ENCODE results near the gene FBXL7. TPM values are rescaled to one million over a fixed set of nuclear protein-coding genes. Genes with fewer than 3 reads are reported as not detected.

The FBXL7 gene
- total and polyA plus RNA-seq, 12 donors = 8.7 to 33.4 (median 23.5) TPM

GRCh38 chr5:15676591-15676990, 176.6 kb downstream of the FBXL7 start:
- H3K9me3 ChIP-seq = no peaks in the 10 kb centered on the region
- no peak overlapping the region for H3K4me3 ChIP-seq
- H3K27ac ChIP-seq = no peak overlapping the region
- H3K27me3 ChIP-seq = no peaks in the 10 kb centered on the region
- ATAC-seq (no peak), DNase-seq (no peak)
- TF ChIP-seq CTCF (IDR thresholded peaks at IDR 0.05) = no peak
- intact Hi-C loops (cut with DNase I) = no loop called here
- WGBS, 2 donors = 52 to 59% methylated on average over 1 of the region's 1 CpG
- peaks cover 0 to 55% (median 38%) of the 10 kb centered on the region in 9 donors for H3K4me1 ChIP-seq
- no peaks in the 10 kb centered on the region for H3K36me3 ChIP-seq

GRCh38 chr5:15679161-15679560, 179.2 kb downstream of the FBXL7 start:
- Histone ChIP-seq H3K9me3 (no peaks in the 10 kb centered on the region), H3K36me3 (no peaks in the 10 kb centered on the region), H3K4me3 (no peak overlapping the region), H3K27ac (no peak overlapping the region), H3K27me3 (no peaks in the 10 kb centered on the region), H3K4me1 (peaks cover 0 to 70% (median 48%) of the 10 kb centered on the region in 9 donors)
- WGBS, 2 donors = 70 to 85% methylated on average over 4 of the region's 4 CpGs
- DNase-seq = no peak
- intact Hi-C loops (cut with DNase I) = no loop called here
- no peak for ATAC-seq
- no peak for TF ChIP-seq CTCF (IDR thresholded peaks at IDR 0.05)

GRCh38 chr5:15680455-15680854, 180.5 kb downstream of the FBXL7 start:
- Histone ChIP-seq H3K27ac (no peak overlapping the region), H3K36me3 (no peaks in the 10 kb centered on the region), H3K4me3 (no peak overlapping the region), H3K9me3 (no peaks in the 10 kb centered on the region), H3K27me3 (no peaks in the 10 kb centered on the region), H3K4me1 (peaks cover 0 to 61% (median 36%) of the 10 kb centered on the region in 9 donors)
- intact Hi-C loops (cut with DNase I) = no loop called here
- no peak for TF ChIP-seq CTCF (IDR thresholded peaks at IDR 0.05)
- ATAC-seq = no peak
- no peak for DNase-seq
- 79 to 87% methylated on average over 1 of the region's 1 CpG for WGBS, 2 donors

GRCh38 chr5:15682122-15682521, 182.1 kb downstream of the FBXL7 start:
- H3K27me3 ChIP-seq = no peaks in the 10 kb centered on the region
- intact Hi-C loops (cut with DNase I) = no loop called here
- H3K4me3 ChIP-seq = no peak overlapping the region
- H3K4me1 ChIP-seq = peaks cover 0 to 60% (median 19%) of the 10 kb centered on the region in 9 donors
- WGBS, 2 donors = 90% methylated on average over 3 of the region's 3 CpGs
- H3K36me3 ChIP-seq = no peaks in the 10 kb centered on the region
- no peak for DNase-seq
- H3K9me3 ChIP-seq = no peaks in the 10 kb centered on the region
- H3K27ac ChIP-seq = no peak overlapping the region
- TF ChIP-seq CTCF (IDR thresholded peaks at IDR 0.05) = no peak
- ATAC-seq = no peak

All from heart right ventricle (tissue), 16 donors.